ENCODE data around the gene LIMS2. TPM values are rescaled to one million over a fixed set of nuclear protein-coding genes. Genes with fewer than 3 reads are reported as not detected.
A peak's percentile ranks its signal among the peaks of the same experiment; 100 is the strongest.

Gene LIMS2
- total and polyA plus RNA-seq, 4 donors: 6.0 to 177 (median 73.3) TPM

DNA sequence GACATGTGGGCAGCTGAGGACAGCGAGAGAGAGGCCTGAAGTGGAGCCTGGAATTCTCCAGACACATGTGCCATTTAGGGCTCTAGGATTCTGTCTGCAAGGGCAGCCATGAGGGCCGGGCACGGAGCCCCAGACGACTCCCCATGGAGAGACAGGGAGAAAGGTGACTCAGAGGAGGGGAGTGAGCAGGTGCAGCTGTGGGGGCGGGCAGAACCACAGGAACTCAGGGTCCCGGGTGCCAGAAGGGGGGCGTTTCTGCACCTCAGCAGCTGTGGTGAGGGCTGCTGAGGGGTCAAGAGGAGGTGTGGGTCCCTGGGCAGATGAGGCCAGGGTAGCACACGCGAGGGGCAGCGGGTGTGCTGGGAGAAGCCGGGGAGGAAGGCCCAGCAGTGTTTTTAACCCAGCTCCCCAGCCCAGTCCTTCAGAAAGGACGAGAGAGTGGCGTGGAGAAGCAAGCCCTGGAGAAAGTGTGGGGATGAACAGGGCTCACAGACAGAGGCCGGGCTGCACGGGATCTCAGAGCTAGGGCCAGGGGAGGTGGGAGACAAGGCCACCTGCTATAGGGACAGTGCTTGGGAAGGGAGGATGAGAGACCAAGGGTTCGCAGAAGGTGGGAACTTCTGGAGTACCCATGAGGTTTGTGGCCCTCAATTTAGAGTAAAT, 21.8 kb downstream of the LIMS2 start:
- Histone ChIP-seq H3K9me3 (ENCODE audit: control insufficient read depth, insufficient read depth, low read length) (no peaks in the 10 kb centered on the region), H3K4me3 (ENCODE audit: low read depth, low read length) (no peak overlapping the region), H3K27me3 (ENCODE audit: control insufficient read depth, insufficient read depth, low read length) (no peaks in the 10 kb centered on the region), H3K4me1 (ENCODE audit: control insufficient read depth, insufficient read depth, low read length) (peaks cover 70% of the 10 kb centered on the region), H3K27ac (ENCODE audit: low read depth, low read length) (peak overlapping the region; percentile 88), H3K36me3 (ENCODE audit: control insufficient read depth, insufficient read depth, low read length) (peaks cover 67% of the 10 kb centered on the region)
- DNase-seq (ENCODE audit: low read depth in 4 of 6, low spot score in 6 of 6): no peak
- 83% methylated on average over 16 of the region's 16 CpGs for WGBS (ENCODE audit: insufficient coverage)

DNA sequence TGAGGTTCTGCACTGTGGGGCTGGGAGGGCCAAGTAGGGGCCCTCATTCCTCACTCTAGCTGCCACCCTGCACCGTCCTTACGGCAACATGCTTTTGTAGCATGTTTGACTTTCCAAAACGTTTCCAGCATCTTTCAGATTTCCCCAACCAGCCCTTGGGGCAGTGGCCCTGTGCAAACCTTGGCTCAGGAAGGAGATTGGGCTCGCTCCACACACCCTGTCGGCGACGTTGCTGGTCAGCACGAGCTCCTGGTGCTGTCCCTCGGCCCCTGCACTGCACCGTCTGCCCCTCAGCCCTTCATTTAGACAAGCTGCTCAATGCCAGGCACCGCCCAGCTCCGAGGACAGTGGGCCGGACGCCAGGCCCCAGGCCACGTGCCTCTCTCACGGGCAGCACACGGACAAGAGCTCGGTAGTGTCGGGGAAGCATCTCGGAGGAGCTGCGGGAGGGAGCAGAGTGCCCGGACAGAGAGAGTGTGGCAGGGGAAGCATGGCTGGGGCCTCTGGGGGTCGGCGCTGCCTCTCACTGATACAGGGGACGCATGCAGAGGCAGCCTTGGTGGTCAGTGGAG, 22.5 kb downstream of the LIMS2 start:
- H3K27me3 ChIP-seq (ENCODE audit: control insufficient read depth, insufficient read depth, low read length): no peaks in the 10 kb centered on the region
- no peak for DNase-seq (ENCODE audit: low read depth in 4 of 6, low spot score in 6 of 6)
- peaks cover 76% of the 10 kb centered on the region for H3K4me1 ChIP-seq (ENCODE audit: control insufficient read depth, insufficient read depth, low read length)
- no peaks in the 10 kb centered on the region for H3K9me3 ChIP-seq (ENCODE audit: control insufficient read depth, insufficient read depth, low read length)
- H3K36me3 ChIP-seq (ENCODE audit: control insufficient read depth, insufficient read depth, low read length): peaks cover 67% of the 10 kb centered on the region
- WGBS (ENCODE audit: insufficient coverage): 84% methylated on average over 23 of the region's 25 CpGs
- peak overlapping the region; percentile 88 for H3K27ac ChIP-seq (ENCODE audit: low read depth, low read length)
- no peak overlapping the region for H3K4me3 ChIP-seq (ENCODE audit: low read depth, low read length)

DNA sequence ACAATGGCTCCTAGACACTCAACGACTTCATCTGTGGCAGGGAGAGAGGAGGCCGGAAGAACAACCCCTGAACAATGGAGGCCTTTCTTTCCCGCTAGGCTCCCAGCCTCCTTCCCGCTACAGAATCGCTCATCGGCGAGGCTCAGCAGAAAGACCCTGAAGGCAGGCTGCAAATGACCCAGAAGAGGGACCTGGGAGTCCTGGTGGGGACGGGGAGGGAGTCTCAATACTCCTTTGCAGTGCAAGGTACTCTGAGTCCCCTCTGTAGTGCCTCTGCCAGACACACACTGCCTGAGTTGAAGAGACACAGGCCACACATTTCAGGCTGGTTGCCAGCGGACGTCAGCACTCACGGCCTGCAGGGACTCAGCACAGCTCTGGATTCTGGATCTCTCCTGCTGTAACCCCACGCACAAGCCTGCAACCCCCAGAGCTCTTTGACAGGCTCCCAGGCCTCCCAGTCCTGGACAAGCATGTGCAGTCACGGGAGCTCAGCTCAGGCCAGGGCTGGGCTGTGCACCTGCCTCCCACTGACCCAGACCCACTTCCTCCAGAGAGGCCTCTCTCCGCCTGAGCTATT, 23.3 kb downstream of the LIMS2 start:
- peak overlapping the region; percentile 88 for H3K27ac ChIP-seq (ENCODE audit: low read depth, low read length)
- DNase-seq (ENCODE audit: low read depth in 4 of 6, low spot score in 6 of 6): peak in 2 of 6 donors; percentile 62 to 67
- peaks cover 84% of the 10 kb centered on the region for H3K4me1 ChIP-seq (ENCODE audit: control insufficient read depth, insufficient read depth, low read length)

DNA sequence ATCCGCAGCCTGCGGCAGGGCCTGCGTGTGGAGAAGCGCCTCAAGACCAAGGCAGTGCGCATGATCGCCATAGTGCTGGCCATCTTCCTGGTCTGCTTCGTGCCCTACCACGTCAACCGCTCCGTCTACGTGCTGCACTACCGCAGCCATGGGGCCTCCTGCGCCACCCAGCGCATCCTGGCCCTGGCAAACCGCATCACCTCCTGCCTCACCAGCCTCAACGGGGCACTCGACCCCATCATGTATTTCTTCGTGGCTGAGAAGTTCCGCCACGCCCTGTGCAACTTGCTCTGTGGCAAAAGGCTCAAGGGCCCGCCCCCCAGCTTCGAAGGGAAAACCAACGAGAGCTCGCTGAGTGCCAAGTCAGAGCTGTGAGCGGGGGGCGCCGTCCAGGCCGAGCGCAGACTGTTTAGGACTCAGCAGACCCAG, 23.9 kb downstream of the LIMS2 start:
- Histone ChIP-seq H3K27ac (ENCODE audit: low read depth, low read length) (peak overlapping the region; percentile 88), H3K27me3 (ENCODE audit: control insufficient read depth, insufficient read depth, low read length) (no peaks in the 10 kb centered on the region), H3K4me3 (ENCODE audit: low read depth, low read length) (no peak overlapping the region), H3K4me1 (ENCODE audit: control insufficient read depth, insufficient read depth, low read length) (peaks cover 90% of the 10 kb centered on the region), H3K9me3 (ENCODE audit: control insufficient read depth, insufficient read depth, low read length) (no peaks in the 10 kb centered on the region), H3K36me3 (ENCODE audit: control insufficient read depth, insufficient read depth, low read length) (peaks cover 62% of the 10 kb centered on the region)
- DNase-seq (ENCODE audit: low read depth in 4 of 6, low spot score in 6 of 6): no peak
- WGBS (ENCODE audit: insufficient coverage): 84% methylated on average over 28 of the region's 29 CpGs

More for the DNA sequence above, 23.3 kb downstream of the LIMS2 start:
- Histone ChIP-seq H3K4me3 (ENCODE audit: low read depth, low read length) (no peak overlapping the region), H3K36me3 (ENCODE audit: control insufficient read depth, insufficient read depth, low read length) (peaks cover 63% of the 10 kb centered on the region), H3K27me3 (ENCODE audit: control insufficient read depth, insufficient read depth, low read length) (no peaks in the 10 kb centered on the region), H3K9me3 (ENCODE audit: control insufficient read depth, insufficient read depth, low read length) (no peaks in the 10 kb centered on the region)
- 50% methylated on average over 12 of the region's 14 CpGs for WGBS (ENCODE audit: insufficient coverage)

DNA sequence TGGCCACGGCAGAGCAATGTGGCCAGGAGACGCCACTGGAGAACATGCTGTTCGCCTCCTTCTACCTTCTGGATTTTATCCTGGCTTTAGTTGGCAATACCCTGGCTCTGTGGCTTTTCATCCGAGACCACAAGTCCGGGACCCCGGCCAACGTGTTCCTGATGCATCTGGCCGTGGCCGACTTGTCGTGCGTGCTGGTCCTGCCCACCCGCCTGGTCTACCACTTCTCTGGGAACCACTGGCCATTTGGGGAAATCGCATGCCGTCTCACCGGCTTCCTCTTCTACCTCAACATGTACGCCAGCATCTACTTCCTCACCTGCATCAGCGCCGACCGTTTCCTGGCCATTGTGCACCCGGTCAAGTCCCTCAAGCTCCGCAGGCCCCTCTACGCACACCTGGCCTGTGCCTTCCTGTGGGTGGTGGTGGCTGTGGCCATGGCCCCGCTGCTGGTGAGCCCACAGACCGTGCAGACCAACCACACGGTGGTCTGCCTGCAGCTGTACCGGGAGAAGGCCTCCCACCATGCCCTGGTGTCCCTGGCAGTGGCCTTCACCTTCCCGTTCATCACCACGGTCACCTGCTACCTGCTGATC, 24.4 kb downstream of the LIMS2 start:
- no peak for DNase-seq (ENCODE audit: low read depth in 4 of 6, low spot score in 6 of 6)
- Histone ChIP-seq H3K36me3 (ENCODE audit: control insufficient read depth, insufficient read depth, low read length) (peaks cover 63% of the 10 kb centered on the region), H3K9me3 (ENCODE audit: control insufficient read depth, insufficient read depth, low read length) (no peaks in the 10 kb centered on the region), H3K27ac (ENCODE audit: low read depth, low read length) (peak overlapping the region; percentile 88), H3K4me3 (ENCODE audit: low read depth, low read length) (peak overlapping the region; percentile 33), H3K27me3 (ENCODE audit: control insufficient read depth, insufficient read depth, low read length) (no peaks in the 10 kb centered on the region), H3K4me1 (ENCODE audit: control insufficient read depth, insufficient read depth, low read length) (peaks cover 95% of the 10 kb centered on the region)
- WGBS (ENCODE audit: insufficient coverage): 85% methylated on average over 24 of the region's 28 CpGs

DNA sequence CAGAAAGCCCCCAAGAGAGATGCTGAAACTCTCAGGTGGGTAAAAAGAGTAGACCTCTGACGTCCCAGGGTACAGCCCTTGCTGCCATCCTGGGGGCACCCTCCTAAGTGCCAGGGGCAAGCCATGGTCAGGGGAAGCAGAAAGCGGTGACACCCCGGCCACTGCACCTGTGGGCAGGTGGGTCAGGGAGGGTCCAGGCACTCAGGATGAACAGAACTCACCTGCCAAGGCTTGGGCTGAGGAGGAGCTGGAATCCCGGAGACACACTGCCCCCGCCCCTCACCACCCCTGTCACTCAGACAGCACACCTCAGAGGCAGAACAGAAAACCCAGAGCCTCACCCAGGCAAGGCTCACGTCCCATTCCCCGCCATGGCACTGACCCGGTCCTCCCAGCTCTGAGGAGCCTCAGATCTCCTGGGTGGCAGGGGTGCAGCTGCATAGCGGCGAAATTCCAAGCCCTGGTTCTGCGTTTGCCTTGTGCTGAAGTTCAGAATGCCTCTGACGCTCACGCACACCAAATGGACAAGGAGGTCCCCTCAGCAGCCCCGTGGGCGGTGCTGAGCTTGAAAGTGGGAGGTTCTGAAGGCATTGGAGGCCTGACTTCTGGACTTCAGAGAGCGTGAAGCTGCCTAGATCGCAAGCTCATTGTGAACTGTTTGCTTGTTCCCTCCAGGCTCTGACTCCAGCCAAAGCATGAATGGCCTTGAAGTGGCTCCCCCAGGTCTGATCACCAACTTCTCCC, 25.1 kb downstream of the LIMS2 start:
- no peaks in the 10 kb centered on the region for H3K27me3 ChIP-seq (ENCODE audit: control insufficient read depth, insufficient read depth, low read length)
- H3K36me3 ChIP-seq (ENCODE audit: control insufficient read depth, insufficient read depth, low read length): peaks cover 62% of the 10 kb centered on the region
- peak overlapping the region; percentile 88 for H3K27ac ChIP-seq (ENCODE audit: low read depth, low read length)
- H3K9me3 ChIP-seq (ENCODE audit: control insufficient read depth, insufficient read depth, low read length): no peaks in the 10 kb centered on the region
- H3K4me3 ChIP-seq (ENCODE audit: low read depth, low read length): peak overlapping the region; percentile 33
- DNase-seq (ENCODE audit: low read depth in 4 of 6, low spot score in 6 of 6): no peak
- peaks cover 95% of the 10 kb centered on the region for H3K4me1 ChIP-seq (ENCODE audit: control insufficient read depth, insufficient read depth, low read length)
- 78% methylated on average over 14 of the region's 17 CpGs for WGBS (ENCODE audit: insufficient coverage)

DNA sequence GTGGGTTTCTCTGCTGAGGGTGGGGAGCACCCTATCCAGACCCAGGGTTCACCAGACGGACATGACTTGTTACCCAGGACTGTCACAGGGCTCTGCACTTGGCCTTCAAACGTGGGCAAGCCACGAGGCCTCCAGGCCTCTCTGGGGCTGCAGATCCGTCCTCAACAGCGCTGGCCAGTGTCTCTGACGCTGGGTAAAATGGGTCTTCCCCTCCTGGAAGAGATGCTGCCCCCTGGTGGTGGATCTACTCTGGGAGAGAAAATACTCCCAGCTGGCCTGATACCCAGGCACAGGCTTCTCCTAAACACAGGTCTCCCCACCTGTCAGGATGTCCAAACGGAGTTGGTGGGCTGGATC, 25.7 kb downstream of the LIMS2 start:
- Histone ChIP-seq H3K9me3 (ENCODE audit: control insufficient read depth, insufficient read depth, low read length) (no peaks in the 10 kb centered on the region), H3K27ac (ENCODE audit: low read depth, low read length) (peak overlapping the region; percentile 88), H3K36me3 (ENCODE audit: control insufficient read depth, insufficient read depth, low read length) (peaks cover 56% of the 10 kb centered on the region), H3K4me1 (ENCODE audit: control insufficient read depth, insufficient read depth, low read length) (peaks cover 93% of the 10 kb centered on the region), H3K27me3 (ENCODE audit: control insufficient read depth, insufficient read depth, low read length) (no peaks in the 10 kb centered on the region), H3K4me3 (ENCODE audit: low read depth, low read length) (peak overlapping the region; percentile 33)
- 20% methylated on average over 6 of the region's 7 CpGs for WGBS (ENCODE audit: insufficient coverage)
- DNase-seq (ENCODE audit: low read depth in 4 of 6, low spot score in 6 of 6): peak in 2 of 6 donors; percentile 78 to 86

DNA sequence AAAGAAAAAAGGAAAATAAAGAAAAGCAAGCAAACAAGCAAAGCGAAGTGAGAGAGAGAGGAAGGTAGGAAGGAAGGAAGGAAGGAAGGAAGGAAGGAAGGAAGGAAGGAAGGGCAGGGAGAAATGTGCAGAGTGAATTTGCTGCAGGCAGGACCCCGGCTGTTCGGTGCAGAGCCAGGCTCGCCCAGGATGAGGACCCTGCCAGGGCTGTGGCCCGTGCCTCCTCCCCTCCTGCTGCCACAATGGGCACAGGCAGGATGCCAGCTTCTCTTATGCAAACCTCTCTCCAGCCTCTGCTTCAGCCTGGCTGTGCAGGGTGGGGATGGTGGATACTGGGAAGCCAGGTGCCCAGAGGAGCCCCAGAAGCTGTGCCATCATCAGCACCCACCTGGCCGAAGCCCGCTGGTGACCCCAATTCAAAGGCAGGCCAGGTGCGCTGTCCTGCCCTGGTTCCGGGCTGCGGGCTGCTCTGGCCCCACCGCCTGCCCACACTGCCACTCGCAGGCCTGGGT, 26.2 kb downstream of the LIMS2 start:
- 65% methylated on average over 7 of the region's 12 CpGs for WGBS (ENCODE audit: insufficient coverage)
- Histone ChIP-seq H3K36me3 (ENCODE audit: control insufficient read depth, insufficient read depth, low read length) (peaks cover 51% of the 10 kb centered on the region), H3K9me3 (ENCODE audit: control insufficient read depth, insufficient read depth, low read length) (no peaks in the 10 kb centered on the region), H3K4me1 (ENCODE audit: control insufficient read depth, insufficient read depth, low read length) (peaks cover 93% of the 10 kb centered on the region), H3K27ac (ENCODE audit: low read depth, low read length) (peak overlapping the region; percentile 88), H3K27me3 (ENCODE audit: control insufficient read depth, insufficient read depth, low read length) (no peaks in the 10 kb centered on the region), H3K4me3 (ENCODE audit: low read depth, low read length) (peak overlapping the region; percentile 33)
- DNase-seq (ENCODE audit: low read depth in 4 of 6, low spot score in 6 of 6): peak in 2 of 6 donors; percentile 76 to 78

DNA sequence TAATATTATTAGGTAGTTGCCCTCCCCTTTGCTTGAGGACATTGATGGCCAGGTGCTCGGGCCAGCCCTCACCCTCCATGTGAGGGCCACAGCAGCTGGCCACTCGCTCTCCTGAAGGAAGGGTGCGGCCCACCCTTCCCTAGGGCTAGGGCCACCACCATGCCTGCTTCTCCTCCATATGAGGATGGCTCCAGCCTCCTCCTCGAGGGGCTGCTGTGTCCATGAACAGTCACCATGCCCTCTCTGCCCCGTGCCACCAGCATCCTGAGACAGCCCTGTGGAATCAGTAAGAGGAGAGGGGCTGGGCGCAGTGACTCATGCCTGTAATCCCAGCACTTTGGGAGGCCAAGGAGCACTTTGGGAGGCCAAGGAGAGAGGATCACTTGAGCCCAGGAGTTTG, 27.0 kb downstream of the LIMS2 start:
- H3K27me3 ChIP-seq (ENCODE audit: control insufficient read depth, insufficient read depth, low read length): no peaks in the 10 kb centered on the region
- H3K4me1 ChIP-seq (ENCODE audit: control insufficient read depth, insufficient read depth, low read length): peaks cover 93% of the 10 kb centered on the region
- H3K27ac ChIP-seq (ENCODE audit: low read depth, low read length): peak overlapping the region; percentile 33
- H3K4me3 ChIP-seq (ENCODE audit: low read depth, low read length): peak overlapping the region; percentile 57
- peaks cover 43% of the 10 kb centered on the region for H3K36me3 ChIP-seq (ENCODE audit: control insufficient read depth, insufficient read depth, low read length)
- no peak for DNase-seq (ENCODE audit: low read depth in 4 of 6, low spot score in 6 of 6)
- WGBS (ENCODE audit: insufficient coverage): 74% methylated on average over 5 of the region's 6 CpGs
- H3K9me3 ChIP-seq (ENCODE audit: control insufficient read depth, insufficient read depth, low read length): no peaks in the 10 kb centered on the region
